Measurements from ENCODE around the gene SRGAP2C.
"Not testable (repeated sequence)": the region's sequence is repeated elsewhere in the genome, so short reads cannot be mapped to it uniquely, and the experiment has no call there.

The SRGAP2C gene

GRCh38 chr1:121230636-121231035, 45.9 kb downstream of the SRGAP2C start:
- DNase-seq = not testable (repeated sequence)

- DNase-seq = not testable (repeated sequence)
Measured at GRCh38 chr1:121232445-121233125, 47.8 kb downstream of the SRGAP2C start.

GRCh38 chr1:121234090-121234759, 49.5 kb downstream of the SRGAP2C start:
- DNase-seq = not testable (repeated sequence)

- not testable (repeated sequence) for DNase-seq
Measured at GRCh38 chr1:121238384-121238783, 53.6 kb downstream of the SRGAP2C start.

GRCh38 chr1:121243913-121244312, 59.1 kb downstream of the SRGAP2C start:
- not testable (repeated sequence) for DNase-seq

GRCh38 chr1:121246399-121246798, 61.6 kb downstream of the SRGAP2C start:
- DNase-seq = not testable (repeated sequence)

GRCh38 chr1:121252656-121253055, 67.9 kb downstream of the SRGAP2C start:
- DNase-seq = not testable (repeated sequence)

- not testable (repeated sequence) for DNase-seq
Measured at GRCh38 chr1:121254618-121255017, 69.8 kb downstream of the SRGAP2C start.

GRCh38 chr1:121257632-121258031, 72.9 kb downstream of the SRGAP2C start:
- DNase-seq = not testable (repeated sequence)

GRCh38 chr1:121258134-121258533, 73.4 kb downstream of the SRGAP2C start:
- not testable (repeated sequence) for DNase-seq

- DNase-seq = not testable (repeated sequence)
Measured at GRCh38 chr1:121260205-121260604, 75.4 kb downstream of the SRGAP2C start.

- DNase-seq = not testable (repeated sequence)
Measured at GRCh38 chr1:121262163-121262562, 77.4 kb downstream of the SRGAP2C start.

GRCh38 chr1:121263789-121264244, 79.0 kb downstream of the SRGAP2C start:
- not testable (repeated sequence) for DNase-seq

GRCh38 chr1:121267072-121267471, 82.3 kb downstream of the SRGAP2C start:
- DNase-seq = not testable (repeated sequence)

GRCh38 chr1:121269309-121269708, 84.5 kb downstream of the SRGAP2C start:
- not testable (repeated sequence) for DNase-seq

- not testable (repeated sequence) for DNase-seq
Measured at GRCh38 chr1:121269973-121270372, 85.2 kb downstream of the SRGAP2C start.

GRCh38 chr1:121271143-121271715, 86.5 kb downstream of the SRGAP2C start:
- not testable (repeated sequence) for DNase-seq

- not testable (repeated sequence) for DNase-seq
Measured at GRCh38 chr1:121275435-121275834, 90.7 kb downstream of the SRGAP2C start.

- not testable (repeated sequence) for DNase-seq
Measured at GRCh38 chr1:121278202-121278601, 93.4 kb downstream of the SRGAP2C start.

- not testable (repeated sequence) for DNase-seq
Measured at GRCh38 chr1:121278777-121279547, 94.2 kb downstream of the SRGAP2C start.

- not testable (repeated sequence) for DNase-seq
Measured at GRCh38 chr1:121279548-121279898, 94.7 kb downstream of the SRGAP2C start.

- not testable (repeated sequence) for DNase-seq
Measured at GRCh38 chr1:121280699-121281317, 96.0 kb downstream of the SRGAP2C start.

All from activated CD4-positive, alpha-beta T cell treated with anti-CD3 and anti-CD28 coated beads, Interleukin-2, amount 50 U/mL, for 1 hour (primary cell).